Measurements from ENCODE around the gene DENND11.

- TF ChIP-seq CTCF (IDR thresholded peaks at IDR 0.05) (no peak), ZFX (IDR thresholded peaks at IDR 0.05; ENCODE audit: borderline replicate concordance) (no peak)
Observed at GRCh38 chr7:141663081-141663849, 38.7 kb downstream of the DENND11 start.
